Loucy (cell line): ENCODE data around the gene DIPK1A.

Source experiments
- CTCF ChIP-seq: fragments of 200-600 bp; sonication (generic); conservative IDR thresholded peaks from 2 replicates; pipeline ENCODE4 v1.5.1; 2014; ENCODE audit warnings: mild to moderate bottlenecking, antibody characterized with exemption, low read length
- EZH2phosphoT487 ChIP-seq: fragments of 200-600 bp; IDR thresholded peaks from 2 replicates; pipeline ENCODE4 v1.6.1; 2018; ENCODE audit warnings: antibody characterized with exemption, mild to moderate bottlenecking, moderate library complexity, borderline replicate concordance

- TF ChIP-seq CTCF (no peak), EZH2phosphoT487 (no peak)
These were observed 61.5 kb downstream of the DIPK1A start for GRCh38 chr1:92899780-92900179.
